ENCODE results near the gene PLCL1.

PLCL1 gene

DNA sequence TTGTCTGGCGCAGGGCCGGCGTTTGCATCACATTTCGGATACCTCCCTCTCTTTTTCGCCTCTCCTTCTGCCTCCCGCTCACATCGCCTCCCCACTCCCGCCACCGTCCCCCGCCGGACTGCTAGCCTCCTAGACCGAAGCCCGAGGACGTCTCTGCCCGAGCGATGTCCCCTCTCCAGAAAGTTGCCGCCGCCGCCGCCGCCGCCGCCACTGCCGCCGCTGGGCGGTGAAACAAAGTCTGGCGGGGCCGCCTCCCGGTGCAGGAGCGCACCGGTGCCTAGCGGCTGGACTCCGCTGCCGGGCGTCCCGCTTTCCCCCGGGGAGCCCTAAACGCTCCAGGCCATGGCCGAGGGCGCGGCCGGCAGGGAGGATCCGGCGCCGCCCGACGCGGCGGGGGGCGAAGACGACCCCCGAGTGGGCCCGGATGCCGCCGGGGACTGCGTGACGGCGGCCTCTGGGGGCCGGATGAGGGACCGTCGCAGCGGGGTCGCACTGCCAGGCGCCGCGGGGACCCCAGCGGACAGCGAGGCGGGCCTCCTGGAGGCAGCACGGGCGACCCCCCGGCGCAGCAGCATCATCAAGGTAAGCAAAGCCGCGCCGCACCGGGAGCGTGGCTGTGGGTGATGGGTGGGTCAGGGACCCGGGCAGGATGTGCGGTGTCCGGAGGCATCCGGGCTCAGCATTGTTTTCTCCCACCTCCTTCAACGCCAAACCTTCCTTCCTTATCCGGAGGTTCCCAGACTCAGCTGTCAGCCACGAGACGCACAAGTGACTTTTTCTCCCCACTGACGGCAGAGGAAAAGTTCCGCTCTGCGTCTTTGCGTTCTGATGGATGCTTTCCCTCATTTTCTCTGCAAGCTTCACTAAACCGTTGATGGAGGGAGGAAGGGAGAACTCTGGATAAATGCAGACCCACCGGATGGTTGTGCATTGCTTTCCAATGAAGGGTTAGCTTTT, 643 bp downstream of the PLCL1 start:
- ChIA-PET CTCF (interaction anchor here (0.6 to 1.4 kb wide), 5 partner anchors 8 to 492 kb away, joined by 3 to 4 read pairs (median 4); no protein-coding TSS in a partner anchor), POLR2A (interaction anchor here (0.7 to 1.0 kb wide), 2 partner anchors 13 to 370 kb away, joined by 3 read pairs; partner anchors contain the start of gene SF3B1)
- peak; percentile 31 for DNase-seq (ENCODE audit: extremely low spot score)
- TF ChIP-seq ELF4 (IDR thresholded peaks at IDR 0.05) (no peak), ARNT (IDR thresholded peaks at IDR 0.05) (no peak), NFRKB (IDR thresholded peaks at IDR 0.05) (no peak), L3MBTL2 (conservative IDR thresholded peaks at IDR 0.05) (no peak), FOXK2 (IDR thresholded peaks at IDR 0.05) (no peak), FOXA1 (IDR thresholded peaks at IDR 0.05) (no peak), BHLHE40 (IDR thresholded peaks at IDR 0.05; ENCODE audit: borderline replicate concordance) (no peak), SP1 (IDR thresholded peaks at IDR 0.05) (no peak), ZNF384 (IDR thresholded peaks at IDR 0.05) (no peak), HDGF (IDR thresholded peaks at IDR 0.05; ENCODE audit: borderline replicate concordance) (no peak), TARDBP (IDR thresholded peaks at IDR 0.05) (no peak), LEF1 (IDR thresholded peaks at IDR 0.05; ENCODE audit: borderline replicate concordance) (no peak), FOXM1 (IDR thresholded peaks at IDR 0.05; ENCODE audit: borderline replicate concordance) (no peak), CTBP1 (IDR thresholded peaks at IDR 0.05; ENCODE audit: borderline replicate concordance) (no peak)
- TF ChIP-seq, protein P1, sequence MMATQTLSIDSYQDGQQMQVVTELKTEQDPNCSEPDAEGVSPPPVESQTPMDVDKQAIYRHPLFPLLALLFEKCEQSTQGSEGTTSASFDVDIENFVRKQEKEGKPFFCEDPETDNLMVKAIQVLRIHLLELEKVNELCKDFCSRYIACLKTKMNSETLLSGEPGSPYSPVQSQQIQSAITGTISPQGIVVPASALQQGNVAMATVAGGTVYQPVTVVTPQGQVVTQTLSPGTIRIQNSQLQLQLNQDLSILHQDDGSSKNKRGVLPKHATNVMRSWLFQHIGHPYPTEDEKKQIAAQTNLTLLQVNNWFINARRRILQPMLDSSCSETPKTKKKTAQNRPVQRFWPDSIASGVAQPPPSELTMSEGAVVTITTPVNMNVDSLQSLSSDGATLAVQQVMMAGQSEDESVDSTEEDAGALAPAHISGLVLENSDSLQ (IDR thresholded peaks at IDR 0.05) = no peak

DNA sequence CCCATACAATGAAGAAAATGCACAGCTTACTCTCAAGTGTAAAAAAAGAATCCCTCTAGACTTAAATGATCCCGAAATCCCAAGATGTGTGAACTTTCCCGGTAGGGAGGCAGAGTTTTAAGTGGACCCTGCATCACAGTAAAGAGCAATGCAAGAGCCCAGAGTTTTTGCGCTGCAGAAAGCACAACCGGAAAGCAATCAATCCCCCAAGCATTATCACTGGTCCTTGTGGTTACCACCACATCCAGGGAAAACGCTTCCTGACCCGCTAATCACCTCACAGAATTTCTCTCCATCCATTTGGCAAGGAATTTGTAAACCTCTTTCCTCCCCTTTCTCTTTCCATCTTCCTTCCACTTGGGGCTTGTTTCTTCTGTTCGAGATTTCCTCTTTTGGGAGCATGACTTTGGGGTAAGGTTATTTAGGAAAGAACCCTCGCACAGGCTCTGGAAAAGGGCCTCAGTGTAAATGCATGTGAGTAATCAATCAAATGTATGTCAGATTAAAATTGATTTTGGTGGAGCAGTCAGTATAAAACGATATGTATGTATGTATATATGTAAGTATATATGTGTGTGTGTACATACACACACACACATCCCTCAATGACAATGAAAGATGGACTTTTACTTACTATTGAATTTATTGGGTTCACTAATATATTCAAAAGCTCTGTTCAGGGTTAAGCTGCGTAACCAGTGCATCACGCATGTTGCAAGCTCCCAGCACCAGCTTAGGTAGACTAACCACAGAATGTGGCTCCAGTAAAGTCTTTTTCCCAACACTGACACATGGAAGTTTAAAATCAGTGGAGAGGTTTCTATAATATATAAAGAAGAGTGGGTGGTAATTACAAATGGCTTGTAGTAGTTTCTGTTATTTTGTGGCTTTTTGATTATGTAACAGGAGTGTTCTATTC, 1.6 kb downstream of the PLCL1 start:
- no peak for TF ChIP-seq BHLHE40 (IDR thresholded peaks at IDR 0.05; ENCODE audit: borderline replicate concordance)
- TF ChIP-seq ARNT (IDR thresholded peaks at IDR 0.05) = no peak
- no peak for TF ChIP-seq FOXK2 (IDR thresholded peaks at IDR 0.05)
- no peak for TF ChIP-seq FOXA1 (IDR thresholded peaks at IDR 0.05)
- TF ChIP-seq, protein P1 (IDR thresholded peaks at IDR 0.05) = no peak
- no peak for TF ChIP-seq HDGF (IDR thresholded peaks at IDR 0.05; ENCODE audit: borderline replicate concordance)
- TF ChIP-seq SP1 (IDR thresholded peaks at IDR 0.05) = no peak
- no peak for TF ChIP-seq NFRKB (IDR thresholded peaks at IDR 0.05)
- no peak for TF ChIP-seq FOXM1 (IDR thresholded peaks at IDR 0.05; ENCODE audit: borderline replicate concordance)
- TF ChIP-seq SUZ12 (IDR thresholded peaks at IDR 0.05) = no peak
- TF ChIP-seq ZNF384 (IDR thresholded peaks at IDR 0.05) = no peak
- TF ChIP-seq LEF1 (IDR thresholded peaks at IDR 0.05; ENCODE audit: borderline replicate concordance) = no peak
- no peak for TF ChIP-seq CTBP1 (IDR thresholded peaks at IDR 0.05; ENCODE audit: borderline replicate concordance)
- no peak for TF ChIP-seq TARDBP (IDR thresholded peaks at IDR 0.05)
- TF ChIP-seq L3MBTL2 (conservative IDR thresholded peaks at IDR 0.05) = no peak
- no peak for TF ChIP-seq ELF4 (IDR thresholded peaks at IDR 0.05)
- DNase-seq (ENCODE audit: extremely low spot score) = no peak
- CTCF ChIA-PET = interaction anchor here (1.0 to 1.3 kb wide), 2 partner anchors 32 to 490 kb away, joined by 3 to 4 read pairs; no protein-coding TSS in a partner anchor
- POLR2A ChIA-PET = interaction anchor here (0.7 kb wide), 1 partner anchor 14 kb away, joined by 3 read pairs; no protein-coding TSS in a partner anchor

DNA sequence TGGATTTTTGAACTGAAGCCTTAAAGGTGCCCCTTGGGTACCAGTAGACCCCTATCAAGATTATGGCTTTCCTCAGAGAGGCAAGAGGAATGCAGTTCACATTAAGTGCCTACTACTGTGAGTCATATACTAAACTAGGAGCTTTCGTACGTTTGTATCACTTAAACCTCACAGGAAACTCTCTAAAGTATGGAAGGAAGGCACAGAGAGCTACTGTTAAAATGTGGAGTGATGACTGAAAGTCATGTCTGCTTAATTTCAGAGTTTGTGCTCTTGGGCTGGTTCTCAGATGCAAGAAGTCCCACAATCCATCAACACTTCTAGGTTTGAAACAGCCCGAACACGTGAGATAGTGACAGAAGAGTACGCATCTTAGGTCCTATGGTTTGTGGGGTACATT, 4.7 kb downstream of the PLCL1 start:
- CTCF ChIA-PET = no interaction called here
- no peak for DNase-seq (ENCODE audit: extremely low spot score)
- TF ChIP-seq TARDBP (IDR thresholded peaks at IDR 0.05) = no peak
- TF ChIP-seq CTBP1 (IDR thresholded peaks at IDR 0.05; ENCODE audit: borderline replicate concordance) = no peak
- TF ChIP-seq SUZ12 (IDR thresholded peaks at IDR 0.05) = no peak
- no peak for TF ChIP-seq ZNF384 (IDR thresholded peaks at IDR 0.05)
- no peak for TF ChIP-seq HDGF (IDR thresholded peaks at IDR 0.05; ENCODE audit: borderline replicate concordance)
- TF ChIP-seq ELF4 (IDR thresholded peaks at IDR 0.05) = no peak
- TF ChIP-seq LEF1 (IDR thresholded peaks at IDR 0.05; ENCODE audit: borderline replicate concordance) = no peak
- no peak for TF ChIP-seq BHLHE40 (IDR thresholded peaks at IDR 0.05; ENCODE audit: borderline replicate concordance)
- TF ChIP-seq SP1 (IDR thresholded peaks at IDR 0.05) = no peak
- no peak for TF ChIP-seq FOXM1 (IDR thresholded peaks at IDR 0.05; ENCODE audit: borderline replicate concordance)
- TF ChIP-seq FOXK2 (IDR thresholded peaks at IDR 0.05) = no peak
- TF ChIP-seq L3MBTL2 (conservative IDR thresholded peaks at IDR 0.05) = no peak
- TF ChIP-seq FOXA1 (IDR thresholded peaks at IDR 0.05) = no peak
- POLR2A ChIA-PET = no interaction called here

DNA sequence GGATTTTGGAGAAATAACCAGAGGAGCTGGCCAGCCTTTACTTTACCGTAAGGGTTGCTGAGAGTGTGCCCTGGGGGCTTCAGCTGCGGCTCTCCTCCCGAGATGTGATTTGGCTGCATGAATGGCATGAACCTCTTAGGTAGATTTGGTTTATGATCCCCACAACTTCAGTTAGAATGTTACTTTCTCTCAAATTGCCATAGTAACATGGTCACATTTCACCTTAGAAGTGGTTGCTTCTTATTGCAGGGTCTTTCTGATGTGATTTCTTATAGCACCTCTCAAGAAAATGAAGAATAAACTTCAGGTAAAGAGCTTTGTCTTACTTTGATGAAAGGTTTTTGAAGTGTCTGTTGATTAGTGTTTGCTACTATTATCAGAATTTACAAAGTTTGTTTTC, 5.6 kb downstream of the PLCL1 start:
- no peak for TF ChIP-seq FOXK2 (IDR thresholded peaks at IDR 0.05)
- TF ChIP-seq LEF1 (IDR thresholded peaks at IDR 0.05; ENCODE audit: borderline replicate concordance) = no peak
- no peak for TF ChIP-seq FOXA1 (IDR thresholded peaks at IDR 0.05)
- no peak for TF ChIP-seq TARDBP (IDR thresholded peaks at IDR 0.05)
- no peak for DNase-seq (ENCODE audit: extremely low spot score)
- CTCF ChIA-PET = no interaction called here
- POLR2A ChIA-PET = no interaction called here

DNA sequence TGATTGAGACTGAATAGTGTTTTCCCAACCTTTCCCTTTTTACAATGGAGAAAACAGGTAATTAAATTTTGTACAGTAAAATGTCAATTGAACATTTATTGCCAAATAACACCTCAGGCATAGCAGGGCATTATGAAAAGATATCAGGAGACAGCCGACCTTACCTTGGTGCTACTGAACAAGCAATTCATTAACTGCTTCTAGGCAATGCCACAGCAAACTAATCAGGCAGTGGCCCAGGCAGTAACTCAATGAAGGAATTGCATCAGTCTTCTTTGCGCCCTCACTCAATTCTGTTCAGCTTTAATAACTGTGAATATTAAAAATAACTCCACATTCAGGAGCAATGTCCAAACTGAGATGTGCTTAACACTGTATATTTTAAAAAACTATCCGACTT, 6.1 kb downstream of the PLCL1 start:
- ChIA-PET POLR2A (no interaction called here), CTCF (no interaction called here)
- no peak for DNase-seq (ENCODE audit: extremely low spot score)
- TF ChIP-seq L3MBTL2 (conservative IDR thresholded peaks at IDR 0.05) (no peak), ARNT (IDR thresholded peaks at IDR 0.05) (no peak), SUZ12 (IDR thresholded peaks at IDR 0.05) (no peak), ELF4 (IDR thresholded peaks at IDR 0.05) (no peak), FOXK2 (IDR thresholded peaks at IDR 0.05) (no peak), SP1 (IDR thresholded peaks at IDR 0.05) (no peak), BHLHE40 (IDR thresholded peaks at IDR 0.05; ENCODE audit: borderline replicate concordance) (no peak), FOXM1 (IDR thresholded peaks at IDR 0.05; ENCODE audit: borderline replicate concordance) (no peak), FOXA1 (IDR thresholded peaks at IDR 0.05) (no peak), HDGF (IDR thresholded peaks at IDR 0.05; ENCODE audit: borderline replicate concordance) (no peak), NFRKB (IDR thresholded peaks at IDR 0.05) (no peak), TARDBP (IDR thresholded peaks at IDR 0.05) (no peak), ZNF384 (IDR thresholded peaks at IDR 0.05) (no peak), CTBP1 (IDR thresholded peaks at IDR 0.05; ENCODE audit: borderline replicate concordance) (no peak), LEF1 (IDR thresholded peaks at IDR 0.05; ENCODE audit: borderline replicate concordance) (no peak)
- TF ChIP-seq, protein P1 (IDR thresholded peaks at IDR 0.05) = no peak
